Erythroblast (primary cell): ENCODE results near the gene MED31.

ENCODE experiments used
- GATA1 ChIP-seq: IDR thresholded peaks from 2 replicates; pipeline ENCODE4 v1.6.1; 2011; ENCODE audit warnings: low read depth, mild to moderate bottlenecking, control low read depth, low read length, moderate library complexity
- POLR2A ChIP-seq: IDR thresholded peaks from 2 replicates; pipeline ENCODE4 v1.6.1; 2011; ENCODE audit warnings: mild to moderate bottlenecking, low read length

- no peak for TF ChIP-seq POLR2A
- TF ChIP-seq GATA1, result no peak
Measured at GRCh38 chr17:6623941-6624340, 27.5 kb downstream of the MED31 start.
